Neuronal stem cell (in vitro differentiated cells): Measurements from ENCODE around the gene ZNF180.

ENCODE experiments used
- DNase-seq: peaks from one replicate; pipeline ENCODE4 v3.0.0-alpha.2; 2013; ENCODE audit warnings: low spot score
- H2AFZ ChIP-seq: one replicate; pipeline ENCODE4 v1.6.1; 2013; ENCODE audit warnings: mild to moderate bottlenecking, low read length, inconsistent platforms
- H2AK5ac ChIP-seq: 2 replicates; pipeline ENCODE4 v1.6.1; 2013; ENCODE audit warnings: low read depth, mild to moderate bottlenecking, inconsistent platforms, low read length, moderate library complexity, mixed read lengths
- H2BK120ac ChIP-seq: 2 replicates; pipeline ENCODE4 v1.6.1; 2013; ENCODE audit warnings: low read depth, mild to moderate bottlenecking, inconsistent platforms, low read length, moderate library complexity, mixed read lengths
- H2BK12ac ChIP-seq: one replicate; pipeline ENCODE4 v1.6.1; 2013; ENCODE audit warnings: low read length, inconsistent platforms
- H2BK15ac ChIP-seq: 2 replicates; pipeline ENCODE4 v1.6.1; 2013; ENCODE audit warnings: mild to moderate bottlenecking, low read length, inconsistent platforms, mixed read lengths
- H2BK5ac ChIP-seq: one replicate; pipeline ENCODE4 v1.6.1; 2013; ENCODE audit warnings: inconsistent platforms, mild to moderate bottlenecking, low read length, moderate library complexity
- H3K14ac ChIP-seq: one replicate; pipeline ENCODE4 v1.6.1; 2013; ENCODE audit warnings: low read length, inconsistent platforms
- H3K18ac ChIP-seq: 2 replicates; pipeline ENCODE4 v1.6.1; 2013; ENCODE audit warnings: low read length, inconsistent platforms
- H3K23ac ChIP-seq: 2 replicates; pipeline ENCODE4 v1.6.1; 2013; ENCODE audit warnings: low read depth, mild to moderate bottlenecking, mixed read lengths, low read length, inconsistent platforms; ENCODE audit not compliant: poor library complexity
- H3K27ac ChIP-seq: replicated peaks from 3 replicates; pipeline ENCODE4 v1.5.1; 2013; ENCODE audit warnings: low read length, inconsistent platforms
- H3K27me3 ChIP-seq, 3 experiments: 2 replicates each; pipeline ENCODE4 v1.6.1; 2013; ENCODE audit warnings: low read length in 3 of 3, mild to moderate bottlenecking in 2 of 3, inconsistent platforms in 1 of 3, low read depth in 1 of 3, mixed read lengths in 1 of 3, moderate library complexity in 1 of 3; ENCODE audit not compliant: control insufficient read depth in 3 of 3, insufficient read depth in 3 of 3
- H3K36me3 ChIP-seq, 2 donors: replicated peaks in 1 of 2; 2 replicates each; pipeline ENCODE4 v1.6.1; 2013; ENCODE audit warnings: low read length in 2 of 2; ENCODE audit not compliant: control insufficient read depth in 2 of 2, insufficient read depth in 2 of 2
- H3K4ac ChIP-seq: 2 replicates; pipeline ENCODE4 v1.6.1; 2013; ENCODE audit warnings: inconsistent platforms, mild to moderate bottlenecking, low read length, moderate library complexity
- H3K4me1 ChIP-seq, 2 donors: 1 replicate in 1 of 2; 2 replicates in 1 of 2; pipeline ENCODE4 v1.6.1; 2013; ENCODE audit warnings: low read length in 2 of 2, low read depth in 1 of 2; ENCODE audit not compliant: control insufficient read depth in 2 of 2, insufficient read depth in 1 of 2
- H3K4me2 ChIP-seq: one replicate; pipeline ENCODE4 v1.6.1; 2013; ENCODE audit warnings: mild to moderate bottlenecking, low read length, inconsistent platforms; ENCODE audit not compliant: insufficient read depth, poor library complexity, severe bottlenecking
- H3K4me3 ChIP-seq, 2 donors: 2 replicates each; pipeline ENCODE4 v1.5.1; 2013; ENCODE audit warnings: low read length in 2 of 2, mild to moderate bottlenecking in 2 of 2, inconsistent platforms in 1 of 2, moderate library complexity in 1 of 2
- H3K79me1 ChIP-seq: one replicate; pipeline ENCODE4 v1.6.1; 2013; ENCODE audit warnings: low read depth, mild to moderate bottlenecking, inconsistent platforms, low read length, moderate library complexity
- H3K9ac ChIP-seq: one replicate; pipeline ENCODE4 v1.6.1; 2013; ENCODE audit warnings: mild to moderate bottlenecking, low read depth, low read length, inconsistent platforms; ENCODE audit not compliant: poor library complexity
- H3K9me3 ChIP-seq, 2 donors: replicated peaks in 1 of 2; 2 replicates each; pipeline versions ENCODE3 to v1.6.1; 2013; ENCODE audit warnings: low read length in 2 of 2, mild to moderate bottlenecking in 2 of 2, inconsistent platforms in 1 of 2, low read depth in 1 of 2, mixed read lengths in 1 of 2, moderate library complexity in 1 of 2; ENCODE audit not compliant: control insufficient read depth in 2 of 2, insufficient read depth in 1 of 2
- H4K8ac ChIP-seq: one replicate; pipeline ENCODE4 v1.6.1; 2013; ENCODE audit warnings: low read depth, mild to moderate bottlenecking, inconsistent platforms, low read length, moderate library complexity
- H4K91ac ChIP-seq: one replicate; pipeline ENCODE4 v1.6.1; 2013; ENCODE audit warnings: low read length, low read depth, mild to moderate bottlenecking, inconsistent platforms; ENCODE audit not compliant: poor library complexity
- WGBS, 2 donors: extraction: QIAGEN DNeasy Blood & Tissue Kit; methylation state at CpG; one replicate each; pipeline ENCODE4 v1.1.7; 2013; ENCODE audit warnings: missing lambda C conversion rate in 2 of 2, mixed read lengths in 1 of 2; ENCODE audit not compliant: insufficient read length in 2 of 2, insufficient replicate concordance in 1 of 2; ENCODE audit errors: extremely low coverage in 2 of 2; 5-methylcytosine and 5-hydroxymethylcytosine counted together

Gene ZNF180

GRCh38 chr19:44527554-44527953 lies 27.2 kb upstream of the ZNF180 start:
- peaks cover 0 to 20% of the 10 kb centered on the region in 2 donors for H3K9me3 ChIP-seq
- no peaks in the 10 kb centered on the region for H3K4me1 ChIP-seq
- no peak overlapping the region for H4K8ac ChIP-seq
- no peak overlapping the region for H2AFZ ChIP-seq
- H3K4me3 ChIP-seq, result no peak overlapping the region
- DNase-seq, result no peak
- H2BK5ac ChIP-seq, result no peak overlapping the region
- H3K27me3 ChIP-seq, result no peaks in the 10 kb centered on the region
- no peak overlapping the region for H3K9ac ChIP-seq
- WGBS, 2 donors, result no CpG with 5 or more reads among the region's 7 CpGs
- no peak overlapping the region for H2AK5ac ChIP-seq
- H2BK15ac ChIP-seq, result no peak overlapping the region
- H3K14ac ChIP-seq, result no peak overlapping the region
- no peak overlapping the region for H2BK12ac ChIP-seq
- no peak overlapping the region for H2BK120ac ChIP-seq
- H3K4me2 ChIP-seq, result no peak overlapping the region
- no peak overlapping the region for H3K27ac ChIP-seq
- H3K23ac ChIP-seq, result no peak overlapping the region
- H3K4ac ChIP-seq, result no peak overlapping the region
- H3K18ac ChIP-seq, result no peak overlapping the region
- H3K36me3 ChIP-seq, result no peaks in the 10 kb centered on the region
- no peaks in the 10 kb centered on the region for H3K79me1 ChIP-seq
- H4K91ac ChIP-seq, result no peak overlapping the region

GRCh38 chr19:44525721-44526430 lies 25.6 kb upstream of the ZNF180 start:
- H3K9ac ChIP-seq, result no peak overlapping the region
- no peak overlapping the region for H3K14ac ChIP-seq
- peaks cover 0 to 17% of the 10 kb centered on the region in 2 donors for H3K9me3 ChIP-seq
- no peak overlapping the region for H2AK5ac ChIP-seq
- H3K4ac ChIP-seq, result no peak overlapping the region
- H3K4me1 ChIP-seq, result no peaks in the 10 kb centered on the region
- H3K36me3 ChIP-seq, result no peaks in the 10 kb centered on the region
- no CpG with 5 or more reads among the region's 4 CpGs for WGBS, 2 donors
- no peak overlapping the region for H2AFZ ChIP-seq
- no peak overlapping the region for H3K23ac ChIP-seq
- H2BK5ac ChIP-seq, result no peak overlapping the region
- H3K27ac ChIP-seq, result no peak overlapping the region
- no peak overlapping the region for H3K4me2 ChIP-seq
- H2BK15ac ChIP-seq, result no peak overlapping the region
- DNase-seq, result no peak
- H2BK120ac ChIP-seq, result no peak overlapping the region
- H2BK12ac ChIP-seq, result no peak overlapping the region
- no peak overlapping the region for H4K8ac ChIP-seq
- H4K91ac ChIP-seq, result no peak overlapping the region
- no peaks in the 10 kb centered on the region for H3K27me3 ChIP-seq
- H3K18ac ChIP-seq, result no peak overlapping the region
- no peak overlapping the region for H3K4me3 ChIP-seq
- no peaks in the 10 kb centered on the region for H3K79me1 ChIP-seq

DNA sequence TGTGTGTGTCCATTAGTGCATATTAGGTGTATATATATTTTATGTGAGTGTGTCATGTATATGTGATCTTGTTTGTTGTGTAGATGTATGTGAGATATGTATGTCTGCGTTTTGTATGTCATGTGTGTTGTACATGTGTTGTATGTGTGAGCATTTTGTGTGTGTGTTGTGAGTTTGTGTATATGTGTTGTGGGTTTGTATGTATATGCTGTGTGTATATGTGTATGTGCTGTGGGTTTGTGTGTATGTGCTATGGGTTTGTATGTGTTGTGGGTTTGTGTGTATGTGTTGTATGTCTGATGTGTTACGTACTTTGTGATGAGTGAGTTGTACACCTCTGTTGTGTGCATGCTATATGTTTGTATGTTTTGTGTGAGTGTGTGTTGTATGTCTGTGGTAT lies 21.0 kb upstream of the ZNF180 start:
- DNase-seq, result no peak
- peaks cover 0 to 18% of the 10 kb centered on the region in 2 donors for H3K9me3 ChIP-seq

DNA sequence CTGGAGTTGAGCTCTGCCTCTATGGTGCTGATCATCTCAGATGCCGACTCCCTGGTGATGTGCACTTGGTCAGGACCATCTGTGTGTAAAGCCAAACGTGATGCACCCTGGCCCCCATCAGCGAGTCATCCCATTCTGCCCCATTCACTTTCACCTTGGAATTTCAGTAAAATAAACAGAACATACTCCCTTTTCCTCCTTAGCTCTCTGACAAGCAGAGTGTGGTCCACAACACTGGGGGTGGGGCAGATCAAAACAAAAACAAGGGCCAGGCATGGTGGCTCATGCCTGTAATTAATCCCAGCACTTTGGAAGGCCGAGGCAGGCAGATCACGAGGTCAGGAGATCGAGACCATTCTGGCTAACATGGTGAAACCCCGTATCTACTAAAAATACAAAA lies 16.8 kb upstream of the ZNF180 start:
- H4K91ac ChIP-seq, result no peak overlapping the region
- H2AK5ac ChIP-seq, result no peak overlapping the region

More for the DNA sequence above, 21.0 kb upstream of the ZNF180 start:
- Histone ChIP-seq H3K9ac (no peak overlapping the region), H3K27ac (no peak overlapping the region), H3K4me1 (no peaks in the 10 kb centered on the region), H4K91ac (no peak overlapping the region), H2AK5ac (no peak overlapping the region), H2BK5ac (no peak overlapping the region), H3K23ac (no peak overlapping the region), H3K4me2 (no peak overlapping the region), H3K79me1 (no peaks in the 10 kb centered on the region), H4K8ac (no peak overlapping the region), H3K4ac (no peak overlapping the region), H3K14ac (no peak overlapping the region), H3K4me3 (no peak overlapping the region), H2BK120ac (no peak overlapping the region), H3K18ac (no peak overlapping the region), H3K27me3 (no peaks in the 10 kb centered on the region), H2AFZ (no peak overlapping the region), H2BK12ac (no peak overlapping the region), H3K36me3 (no peaks in the 10 kb centered on the region), H2BK15ac (no peak overlapping the region)
- 100% methylated on average over 2 of the region's 2 CpGs; no CpG with 5 or more reads in 1 of the 2 donors for WGBS, 2 donors

More for the DNA sequence above, 16.8 kb upstream of the ZNF180 start:
- Histone ChIP-seq H3K4me3 (no peak overlapping the region), H4K8ac (no peak overlapping the region), H2BK15ac (no peak overlapping the region), H3K18ac (no peak overlapping the region), H3K9me3 (peaks cover 0 to 13% of the 10 kb centered on the region in 2 donors), H3K4me1 (no peaks in the 10 kb centered on the region), H3K79me1 (no peaks in the 10 kb centered on the region), H3K27ac (no peak overlapping the region), H2BK120ac (no peak overlapping the region), H2AFZ (no peak overlapping the region), H3K4ac (no peak overlapping the region), H3K27me3 (no peaks in the 10 kb centered on the region), H3K9ac (no peak overlapping the region), H3K4me2 (no peak overlapping the region), H3K23ac (no peak overlapping the region), H2BK12ac (no peak overlapping the region), H2BK5ac (no peak overlapping the region), H3K14ac (no peak overlapping the region), H3K36me3 (no peaks in the 10 kb centered on the region)
- DNase-seq, result no peak
- WGBS, 2 donors, result no CpG with 5 or more reads among the region's 7 CpGs
